NCI-H128 (cell line): ENCODE data around the gene MRPS34.

Experiments
- DNase-seq: peaks from one replicate; lab custom pipeline; 2025; ENCODE audit not compliant: unreplicated experiment; lab: John Stamatoyannopoulos, UW

MRPS34 gene

GRCh38 chr16:1731603-1732002 is 41.3 kb downstream of the MRPS34 start:
- no peak for DNase-seq

- DNase-seq, result no peak
Measured at GRCh38 chr16:1731073-1731472, 41.9 kb downstream of the MRPS34 start.

GRCh38 chr16:1729445-1729844 is 43.5 kb downstream of the MRPS34 start:
- no peak for DNase-seq

GRCh38 chr16:1729026-1729425 is 43.9 kb downstream of the MRPS34 start:
- no peak for DNase-seq

- no peak for DNase-seq
Measured at GRCh38 chr16:1727651-1728624, 45.0 kb downstream of the MRPS34 start.

- DNase-seq, result no peak
Measured at GRCh38 chr16:1726661-1727502, 46.1 kb downstream of the MRPS34 start.

- DNase-seq, result no peak
Measured at GRCh38 chr16:1724491-1724890, 48.4 kb downstream of the MRPS34 start.

- no peak for DNase-seq
Measured at GRCh38 chr16:1723450-1724147, 49.3 kb downstream of the MRPS34 start.
